GM18858 (cell line): ENCODE data around the gene G2E3.
"Not testable (repeated sequence)": the region's sequence is repeated elsewhere in the genome, so short reads cannot be mapped to it uniquely, and the experiment has no call there.

ENCODE experiments used
- ATAC-seq: cut with Tn5 transposase; IDR thresholded peaks from one replicate; pipeline ENCODE4 v1.9.1; 2021; ENCODE audit not compliant: unreplicated experiment

Gene G2E3

GRCh38 chr14:30558675-30559555 is at the start of gene G2E3:
Gene G2E3 (plus strand): TSS chr14:30559158. CDS start chr14:30581080, 21,922 bp downstream.
- ATAC-seq: peak; percentile 99

GRCh38 chr14:30517737-30518136 is 41.2 kb upstream of the G2E3 start:
- ATAC-seq: no peak

GRCh38 chr14:30518867-30519560 is 39.9 kb upstream of the G2E3 start:
- ATAC-seq: no peak

GRCh38 chr14:30519961-30520360 is 39.0 kb upstream of the G2E3 start:
- no peak for ATAC-seq

GRCh38 chr14:30520536-30520935 is 38.4 kb upstream of the G2E3 start:
- ATAC-seq: no peak

GRCh38 chr14:30521899-30522736 is 36.8 kb upstream of the G2E3 start:
- ATAC-seq: peak; percentile 84

GRCh38 chr14:30525833-30526232 is 33.1 kb upstream of the G2E3 start:
- no peak for ATAC-seq

- no peak for ATAC-seq
Observed at GRCh38 chr14:30527196-30527595, 31.8 kb upstream of the G2E3 start.

- no peak for ATAC-seq
Observed at GRCh38 chr14:30528119-30528518, 30.8 kb upstream of the G2E3 start.

GRCh38 chr14:30528778-30529642 is 29.9 kb upstream of the G2E3 start:
- ATAC-seq: no peak

GRCh38 chr14:30532264-30532663 is 26.7 kb upstream of the G2E3 start:
- no peak for ATAC-seq

- no peak for ATAC-seq
Observed at GRCh38 chr14:30533126-30533525, 25.8 kb upstream of the G2E3 start.

- ATAC-seq: no peak
Observed at GRCh38 chr14:30541318-30541717, 17.6 kb upstream of the G2E3 start.

GRCh38 chr14:30546735-30547134 is 12.2 kb upstream of the G2E3 start:
- not testable (repeated sequence) for ATAC-seq

GRCh38 chr14:30547388-30548048 is 11.4 kb upstream of the G2E3 start:
- no peak for ATAC-seq

GRCh38 chr14:30550335-30550734 is 8.6 kb upstream of the G2E3 start:
- ATAC-seq: no peak

- ATAC-seq: no peak
Observed at GRCh38 chr14:30551460-30551859, 7.5 kb upstream of the G2E3 start.

GRCh38 chr14:30553311-30553989 is 5.5 kb upstream of the G2E3 start:
- ATAC-seq: no peak

GRCh38 chr14:30558362-30558674 is 640 bp upstream of the G2E3 start:
- no peak for ATAC-seq
